GM21515 (cell line): ENCODE results near the gene LALBA.
"Not testable (repeated sequence)": the region's sequence is repeated elsewhere in the genome, so short reads cannot be mapped to it uniquely, and the experiment has no call there.

Source experiments
- ATAC-seq: cut with Tn5 transposase; IDR thresholded peaks from one replicate; pipeline ENCODE4 v1.9.1; 2021; ENCODE audit not compliant: unreplicated experiment

Gene LALBA

DNA sequence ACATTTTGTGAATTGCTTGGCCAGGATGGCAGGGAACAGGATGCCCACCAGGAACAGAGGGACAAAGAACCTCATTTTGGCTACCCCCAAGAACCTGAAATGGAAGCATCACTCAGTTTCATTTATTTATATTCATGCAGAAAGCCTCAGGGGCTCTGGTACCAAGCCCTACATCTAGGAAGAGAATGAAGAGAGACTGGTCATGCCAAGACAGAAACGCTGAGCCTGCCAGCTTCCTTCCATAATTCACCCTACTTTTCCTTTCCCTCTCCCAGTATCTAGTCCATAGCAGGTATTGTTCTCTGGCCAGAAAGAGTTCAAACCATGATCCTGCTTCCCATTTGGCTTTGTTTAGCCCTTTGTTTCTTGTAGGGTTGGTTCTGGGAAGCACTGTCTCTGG, at the start of gene LALBA:
Gene LALBA, minus strand, starts transcription at position 101 of the 400 bp plus-strand sequence. Its CDS starts 26 bp downstream, at position 75.
- no peak for ATAC-seq

DNA sequence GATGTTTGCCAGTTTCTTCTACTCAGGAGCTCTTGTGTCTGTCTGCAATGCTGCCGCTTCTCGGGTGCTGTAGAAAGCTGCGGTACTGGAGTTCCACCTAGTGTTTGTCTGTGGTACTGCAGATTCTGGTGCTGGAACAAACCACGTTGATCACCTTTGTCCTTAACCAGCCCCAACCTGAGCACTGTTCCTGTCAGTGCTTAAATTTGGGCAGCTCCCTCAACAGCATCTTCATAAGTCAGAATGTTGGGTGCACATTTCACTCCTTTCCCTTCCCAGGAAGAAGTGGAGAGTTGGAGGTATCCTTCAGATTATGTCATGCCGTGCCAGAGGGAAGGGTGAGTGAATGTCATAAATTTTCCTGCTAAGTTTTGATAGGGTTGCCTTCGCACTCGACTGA, 48.7 kb upstream of the LALBA start:
- ATAC-seq = peak; percentile 63

DNA sequence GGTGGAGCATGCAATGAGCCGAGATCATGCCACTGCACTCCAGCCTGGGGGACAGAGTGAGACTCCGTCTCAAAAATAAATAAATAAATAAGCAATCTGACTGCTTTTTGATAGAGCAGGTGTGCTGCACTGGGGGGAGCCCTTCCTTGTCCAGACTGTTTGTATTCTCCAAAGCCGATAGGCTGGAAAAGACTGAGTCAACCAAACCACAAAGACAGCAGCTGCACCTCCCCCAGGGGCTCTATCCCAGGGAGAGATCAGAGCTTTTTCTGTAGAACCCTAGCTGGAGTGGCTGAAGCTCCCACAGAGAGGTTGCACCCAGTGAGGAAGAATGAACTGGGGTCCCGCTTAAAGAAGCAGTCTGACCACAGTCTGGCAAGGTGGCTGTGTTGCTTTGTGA, 45.8 kb upstream of the LALBA start:
- ATAC-seq = no peak

DNA sequence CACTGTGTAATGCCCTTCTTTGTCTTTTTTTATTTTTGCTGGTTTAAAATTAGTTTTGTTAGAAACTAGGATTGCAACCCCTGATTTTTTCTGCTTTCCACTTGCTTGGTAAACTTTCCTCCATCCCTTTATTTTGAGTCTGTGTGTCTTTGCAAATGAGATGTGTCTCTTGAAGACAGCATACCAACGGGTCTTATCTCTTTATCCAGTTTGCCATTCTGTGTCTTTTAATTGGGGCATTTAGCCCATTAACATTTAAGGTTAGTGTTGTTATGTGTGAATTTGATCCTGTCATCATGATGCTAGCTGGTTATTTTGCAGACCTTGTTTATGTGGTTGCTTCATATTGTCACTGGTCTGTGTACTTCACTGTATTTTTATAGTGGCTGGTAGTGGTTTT, 43.5 kb upstream of the LALBA start:
- ATAC-seq = no peak

DNA sequence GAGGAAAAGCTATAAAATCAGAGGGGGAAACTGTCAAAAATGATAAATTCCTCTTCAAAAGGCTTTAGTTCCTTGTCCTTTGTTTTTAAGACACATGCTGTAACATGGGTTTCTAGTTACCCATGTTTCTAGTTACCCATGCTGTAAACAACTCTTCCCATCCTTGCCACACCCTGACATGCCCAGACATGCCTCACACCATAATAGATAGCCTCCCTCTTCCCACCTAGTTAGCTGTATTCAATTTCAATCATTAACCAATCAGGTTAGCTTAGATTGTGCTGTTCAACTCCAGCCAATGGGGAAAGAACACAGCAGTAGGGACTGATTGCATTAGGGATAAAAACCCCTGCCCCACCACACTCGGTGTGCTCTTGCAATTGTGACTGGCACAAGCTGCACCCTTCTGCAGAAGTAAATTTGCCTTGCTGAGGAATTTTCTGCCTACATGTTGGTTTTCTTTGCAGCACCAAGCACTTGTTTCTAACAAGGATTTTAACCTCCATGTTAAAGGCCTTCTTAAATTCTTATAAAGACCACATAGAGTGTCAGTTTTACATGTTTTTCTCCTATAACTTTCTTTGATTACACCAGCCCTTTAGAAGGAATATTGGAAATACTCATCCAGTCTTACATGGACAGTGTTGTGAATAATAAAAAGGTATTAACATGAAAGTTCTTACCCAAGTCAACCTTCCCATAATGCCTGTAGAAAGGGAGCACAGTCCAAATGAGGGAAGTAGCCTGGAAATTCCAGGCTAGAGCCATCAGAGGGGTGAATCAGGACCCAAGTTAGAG, 32.5 kb upstream of the LALBA start:
- no peak for ATAC-seq

DNA sequence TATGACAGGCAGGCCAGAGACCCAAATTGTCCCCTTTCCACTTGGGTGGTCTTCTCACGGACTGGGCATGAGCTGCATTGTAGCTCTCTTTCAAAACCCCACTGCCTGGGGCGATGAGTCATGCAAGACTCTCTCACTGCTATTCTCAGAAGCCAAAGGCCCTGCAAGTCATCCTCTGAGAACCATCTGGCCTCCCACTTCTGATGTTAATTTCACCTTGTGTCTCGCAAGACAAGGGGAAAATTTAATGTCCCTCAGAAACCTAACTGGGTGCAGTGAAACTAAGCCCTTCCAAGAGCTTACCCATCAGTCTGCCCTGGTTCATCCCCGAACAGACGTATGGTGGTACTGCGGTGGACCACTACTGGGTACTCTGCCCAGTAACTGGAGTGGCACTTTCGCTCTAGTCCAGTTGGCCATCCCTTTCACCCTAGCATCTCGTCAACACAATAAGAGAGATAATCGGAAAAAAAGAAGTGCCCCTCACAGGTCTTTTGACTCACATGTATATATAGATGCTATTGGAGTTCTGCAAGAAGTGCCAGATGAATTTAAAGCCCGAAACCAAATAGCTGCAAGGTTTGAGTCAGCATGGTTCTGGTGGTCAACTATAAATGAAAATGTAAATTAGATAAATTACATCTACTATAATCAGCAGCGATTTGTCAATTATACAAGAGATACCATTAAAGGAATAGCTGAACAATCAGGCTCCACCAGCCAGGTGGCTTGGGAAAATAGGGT, 31.3 kb upstream of the LALBA start:
- ATAC-seq = peak; percentile 83

DNA sequence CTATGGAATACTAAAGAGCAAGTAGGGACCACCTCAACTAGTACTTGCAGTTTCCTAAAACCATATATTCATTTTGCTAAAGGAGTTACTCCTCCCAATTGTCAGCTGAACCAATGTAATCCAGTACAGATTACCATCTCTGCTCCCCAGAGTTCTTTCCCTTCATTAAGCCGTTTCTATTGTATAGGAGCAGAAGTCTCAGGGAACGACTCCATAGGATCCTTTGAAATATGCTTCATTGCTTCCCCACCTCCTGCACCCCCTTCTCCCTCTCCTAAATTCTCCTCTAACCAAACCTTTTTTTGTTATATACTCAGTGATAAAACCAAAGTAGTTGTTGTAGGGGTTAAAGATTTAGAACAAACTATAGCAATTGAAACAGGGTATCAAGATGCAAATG, 30.7 kb upstream of the LALBA start:
- ATAC-seq = no peak

DNA sequence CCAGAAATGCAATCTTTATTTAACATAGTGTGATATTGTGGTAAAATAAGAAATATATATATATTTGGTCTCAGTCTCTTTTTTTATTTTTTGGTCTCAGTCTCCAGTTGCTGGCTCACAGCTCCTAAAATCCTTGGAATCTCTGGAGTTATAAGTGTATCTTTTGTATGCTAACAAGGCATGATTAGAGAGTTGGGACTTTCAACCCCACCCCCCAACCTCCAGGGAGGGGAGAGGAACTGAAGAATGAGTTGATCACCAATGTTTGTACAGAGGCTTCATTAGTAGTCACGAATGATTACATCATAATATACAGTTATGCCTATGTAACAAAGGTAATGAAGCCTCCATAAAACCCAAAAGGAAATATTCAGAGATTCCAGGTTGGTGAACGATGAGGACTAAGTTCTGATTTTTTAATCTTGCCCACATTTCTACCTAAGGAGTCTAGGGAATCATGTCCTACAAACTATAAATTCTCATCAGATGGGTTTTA, 22.8 kb upstream of the LALBA start:
- no peak for ATAC-seq

DNA sequence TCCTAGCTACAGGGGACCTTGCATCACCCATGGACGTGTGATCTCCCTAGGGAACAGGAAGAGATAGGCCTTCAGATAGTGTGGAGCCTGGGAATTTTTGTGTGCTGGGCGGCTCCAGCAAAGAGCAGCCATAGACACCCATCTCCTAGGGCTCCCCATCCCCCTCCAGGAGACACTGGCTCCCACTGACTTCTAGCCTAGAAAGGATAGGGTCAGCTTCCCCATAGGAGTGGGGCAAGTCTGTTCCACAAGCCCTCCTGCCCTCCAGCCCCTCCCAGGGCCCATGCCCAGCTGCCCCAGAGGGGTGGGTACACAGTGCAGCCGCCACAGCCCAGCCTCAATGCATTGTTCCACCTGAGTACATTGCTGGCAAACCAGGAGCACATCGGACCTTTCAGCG, 16.5 kb upstream of the LALBA start:
- ATAC-seq = no peak

DNA sequence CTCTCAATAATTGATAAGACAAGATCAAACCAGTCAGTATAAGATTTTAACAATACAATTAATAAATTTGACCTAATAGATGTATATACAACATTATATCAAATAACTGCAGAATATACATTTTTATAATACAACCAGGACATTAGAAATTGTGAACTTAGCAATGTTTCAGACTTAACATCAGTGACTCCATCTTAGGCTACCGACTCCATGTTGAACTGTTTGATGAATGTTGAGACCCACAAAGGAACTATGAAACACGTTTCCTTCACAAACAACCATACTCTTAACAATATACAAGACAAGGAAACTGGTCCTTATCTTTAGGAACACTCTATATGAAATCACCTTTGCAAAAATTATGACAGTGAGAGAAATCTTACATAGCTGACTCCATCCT, 13.9 kb upstream of the LALBA start:
- ATAC-seq = no peak

DNA sequence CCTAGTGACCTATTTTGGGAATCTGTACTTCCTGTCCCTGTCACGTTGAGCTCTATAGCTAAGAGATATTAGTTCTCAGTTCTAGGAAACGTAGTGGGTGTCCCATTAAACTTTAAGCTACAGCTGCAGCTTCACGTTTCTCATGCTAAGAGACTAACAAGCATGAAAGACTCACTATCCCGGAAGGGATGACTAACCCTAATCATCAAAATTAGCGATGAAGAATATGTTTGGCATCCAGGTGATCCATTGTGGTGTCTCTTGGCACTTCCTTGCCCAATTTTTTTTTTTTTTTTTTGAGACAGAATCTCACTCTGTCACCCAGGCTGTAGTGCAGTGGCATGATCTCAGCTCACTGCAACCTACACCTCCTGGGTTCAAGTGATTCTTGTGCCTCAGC, 11.0 kb upstream of the LALBA start:
- no peak for ATAC-seq

DNA sequence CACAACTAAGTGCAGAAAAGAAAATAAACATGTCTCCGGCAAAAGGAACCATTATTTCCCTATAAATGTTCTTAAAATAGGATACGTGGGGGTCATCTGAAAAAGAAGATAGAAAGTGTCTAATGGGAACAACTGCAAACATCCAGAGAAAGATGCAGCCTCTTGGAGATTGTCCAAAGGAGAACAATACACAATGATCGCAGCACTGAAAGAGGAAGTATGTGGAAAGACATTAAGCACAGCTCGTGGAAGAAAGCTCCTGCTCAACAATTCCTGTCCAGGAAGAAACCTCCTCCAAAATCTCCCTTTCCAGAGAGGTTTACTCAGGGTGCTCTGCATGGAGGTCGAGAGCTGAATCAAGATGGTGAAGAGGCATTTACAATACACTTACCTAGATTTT, 2.5 kb upstream of the LALBA start:
- no peak for ATAC-seq

DNA sequence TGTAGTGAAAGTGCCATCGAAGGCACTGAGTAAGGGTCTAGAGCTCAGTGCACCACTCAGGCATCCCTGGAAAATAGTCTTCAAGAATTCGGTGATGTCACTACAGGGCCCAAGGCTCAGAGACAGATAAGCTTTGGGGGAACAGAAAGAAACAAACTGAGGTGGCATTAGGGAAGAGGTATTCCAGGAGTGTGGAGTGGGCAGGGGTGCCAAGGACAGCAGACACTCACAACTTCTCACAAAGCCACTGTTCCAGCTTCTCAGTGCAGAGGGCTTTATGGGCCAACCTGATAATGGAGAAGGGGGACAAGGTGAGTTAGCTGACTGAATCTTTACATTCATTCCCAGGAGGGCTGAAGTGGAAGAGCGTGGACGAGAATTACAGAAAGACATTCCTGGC, 2.1 kb downstream of the LALBA start:
- no peak for ATAC-seq

DNA sequence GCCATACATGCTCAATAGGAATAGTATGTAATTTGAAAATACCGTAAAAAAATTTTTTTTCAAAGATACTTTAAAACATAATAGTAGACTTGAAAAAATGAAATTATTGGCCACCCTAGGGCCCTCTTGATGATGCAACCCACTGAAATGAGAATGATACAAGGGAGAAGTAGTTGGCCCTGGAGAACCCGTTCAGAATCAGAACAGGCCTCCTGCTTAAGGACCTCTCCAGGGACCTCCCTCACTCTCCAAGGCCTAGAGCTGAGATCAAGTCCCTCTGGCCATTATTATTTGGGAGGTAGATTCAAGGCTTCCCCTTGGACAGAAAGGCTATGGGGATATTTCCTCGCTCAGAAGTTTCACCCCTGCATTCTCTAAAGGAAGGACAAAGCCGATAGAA, 11.9 kb downstream of the LALBA start:
- ATAC-seq = no peak

DNA sequence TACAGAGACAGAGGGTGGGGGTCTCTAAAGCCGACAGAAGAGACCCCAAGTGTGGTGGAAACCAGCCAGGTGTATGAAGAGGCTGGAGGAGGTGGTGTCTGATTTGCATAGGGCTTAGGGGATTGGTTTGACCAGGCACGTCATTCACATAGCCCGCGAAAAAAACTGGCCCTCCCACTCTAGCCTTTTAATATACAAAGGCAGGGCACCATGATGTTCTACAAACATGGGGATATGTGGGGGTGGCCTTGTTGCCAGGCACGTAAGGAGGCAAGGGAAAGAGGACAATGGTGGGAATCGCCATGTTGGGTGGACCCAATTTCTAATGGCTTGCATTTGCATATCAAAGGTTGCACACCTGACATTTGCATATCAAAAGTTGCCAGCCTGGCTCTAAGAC, 13.2 kb downstream of the LALBA start:
- ATAC-seq = no peak

DNA sequence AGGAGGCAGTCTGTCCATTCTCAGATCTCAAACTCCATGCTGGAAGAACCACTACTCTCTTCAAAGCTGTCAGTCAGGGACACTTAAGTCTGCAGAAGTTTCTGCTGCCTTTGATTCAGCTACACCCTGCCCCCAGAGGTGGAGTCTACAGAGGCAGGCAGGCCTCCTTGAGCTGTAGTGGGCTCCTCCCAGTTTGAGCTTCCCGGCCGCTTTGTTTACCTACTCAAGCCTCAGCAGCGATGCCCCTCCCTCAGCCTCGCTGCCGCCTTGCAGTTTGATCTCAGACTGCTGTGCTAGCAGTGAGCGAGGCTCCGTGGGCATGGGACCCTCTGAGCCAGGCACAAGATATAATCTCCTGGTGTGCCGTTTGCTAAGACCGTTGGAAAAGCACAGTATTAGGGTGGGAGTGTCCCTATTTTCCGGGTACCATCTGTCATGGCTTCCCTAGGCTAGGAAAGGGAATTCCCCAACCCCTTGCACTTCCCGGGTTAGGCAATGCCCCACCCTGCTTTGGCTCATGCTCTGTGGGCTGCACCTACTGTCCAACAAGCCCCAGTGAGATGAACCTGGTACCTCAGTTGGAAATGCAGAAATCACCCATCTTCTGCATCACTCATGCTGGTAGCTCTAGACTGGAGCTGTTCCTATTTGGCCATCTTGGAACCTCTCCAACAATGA, 16.0 kb downstream of the LALBA start:
- not testable (repeated sequence) for ATAC-seq

DNA sequence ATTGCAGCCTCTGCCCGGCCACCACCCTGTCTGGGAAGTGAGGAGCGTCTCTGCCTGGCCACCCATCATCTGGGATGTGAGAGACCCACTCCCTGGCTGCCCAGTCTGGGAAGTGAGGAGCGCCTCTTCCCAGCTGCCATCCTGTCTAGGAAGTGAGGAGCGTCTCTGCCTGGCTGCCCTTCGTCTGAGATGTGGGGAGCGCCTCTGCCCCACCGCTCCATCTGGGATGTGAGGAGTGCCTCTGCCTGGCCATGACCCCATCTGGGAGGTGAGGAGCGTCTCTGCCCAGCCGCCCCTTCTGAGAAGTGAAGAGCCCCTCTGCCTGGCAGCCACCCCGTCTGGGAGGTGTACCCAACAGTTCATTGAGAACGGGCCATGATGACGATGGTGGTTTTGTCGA, 18.2 kb downstream of the LALBA start:
- ATAC-seq = not testable (repeated sequence)

DNA sequence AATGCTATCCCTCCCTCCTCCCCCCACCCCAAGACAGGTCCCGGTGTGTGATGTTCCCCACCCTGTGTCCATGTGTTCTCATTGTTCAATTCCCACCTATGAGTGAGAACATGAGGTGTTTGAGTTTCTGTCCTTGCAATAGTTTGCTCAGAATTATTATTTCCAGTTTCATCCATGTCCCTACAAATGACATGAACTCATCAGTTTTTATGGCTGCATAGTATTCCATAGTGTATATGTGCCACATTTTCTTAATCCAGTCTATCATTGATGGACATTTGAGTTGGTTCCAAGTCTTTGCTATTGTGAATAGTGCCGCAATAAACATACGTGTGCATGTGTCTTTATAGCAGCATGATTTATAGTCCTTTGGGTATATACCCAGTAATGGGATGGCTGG, 22.8 kb downstream of the LALBA start:
- not testable (repeated sequence) for ATAC-seq

DNA sequence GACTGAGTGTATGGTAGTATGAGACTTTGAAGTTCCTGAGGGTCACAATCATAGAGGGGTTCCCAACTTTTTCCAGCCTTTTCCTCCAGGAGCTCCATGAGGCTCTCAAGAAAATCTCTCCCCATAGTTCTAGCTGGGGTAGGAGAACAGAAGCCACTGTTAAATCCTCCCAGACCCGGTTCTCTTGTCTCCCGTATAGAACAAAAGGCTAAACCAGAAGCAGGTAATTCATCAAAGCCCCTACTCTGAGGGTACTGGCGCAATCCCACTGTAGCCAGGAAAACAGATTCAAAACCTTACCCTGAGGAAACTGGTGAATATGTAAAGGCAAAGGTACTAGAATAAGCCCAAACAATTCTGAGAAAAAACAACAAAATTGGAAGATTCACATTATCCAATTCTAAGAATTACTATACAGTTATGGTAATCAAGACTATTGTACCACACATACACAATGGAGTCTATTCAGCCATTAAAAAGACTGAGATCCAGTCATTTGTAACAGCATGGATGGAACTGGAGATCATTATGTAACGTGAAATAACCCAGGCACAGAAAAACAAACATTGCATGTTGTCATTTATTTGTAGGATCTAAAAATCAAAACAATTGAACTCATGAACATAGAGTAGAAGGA, 23.9 kb downstream of the LALBA start:
- no peak for ATAC-seq

DNA sequence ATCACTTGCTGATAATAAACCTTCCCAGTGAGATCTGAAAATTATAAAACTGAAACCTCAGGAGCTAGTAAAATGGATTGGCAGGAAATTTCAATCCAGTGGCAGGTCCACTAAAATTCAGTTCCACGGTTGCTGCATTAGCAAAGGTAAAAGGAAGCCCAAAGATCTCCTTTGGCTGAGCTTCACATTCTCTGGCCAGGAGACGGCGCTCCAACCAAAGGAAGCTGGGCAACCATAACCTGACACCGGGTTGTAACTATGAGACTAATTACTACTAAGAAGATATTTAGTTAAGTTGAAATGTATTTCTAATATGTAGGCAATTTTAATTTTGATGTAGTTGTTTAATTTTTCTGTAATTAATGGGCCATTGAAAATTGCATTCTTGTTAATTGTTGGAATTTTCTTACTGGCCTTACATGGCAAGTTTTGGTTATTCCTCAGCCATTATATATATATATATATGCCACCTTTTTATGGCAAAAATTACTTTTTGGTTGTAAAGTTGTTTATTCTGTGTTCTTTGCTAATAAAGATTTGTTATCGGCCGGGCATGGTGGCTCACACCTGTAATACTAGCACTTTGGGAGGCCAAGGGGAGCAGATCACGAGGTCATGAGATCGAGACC, 27.4 kb downstream of the LALBA start:
- no peak for ATAC-seq

DNA sequence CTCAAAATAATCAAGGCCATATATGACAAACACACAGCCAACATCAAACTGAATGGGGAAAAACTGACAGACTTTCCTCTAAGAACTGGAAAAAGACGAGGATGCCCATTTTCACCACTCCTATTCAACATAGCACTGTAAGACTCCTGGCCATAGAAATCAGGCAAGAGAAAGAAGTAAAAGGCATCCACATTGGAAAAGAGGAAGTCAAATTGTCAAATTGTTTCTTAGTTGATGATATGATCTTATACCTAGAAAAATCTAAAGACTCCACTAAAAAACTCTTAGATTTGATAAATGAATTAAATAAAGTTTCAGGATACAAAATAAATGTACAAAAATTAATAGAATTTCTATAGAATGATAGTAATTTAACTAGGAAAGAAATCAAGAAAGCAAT, 33.2 kb downstream of the LALBA start:
- no peak for ATAC-seq
